HG03139 (cell line): ENCODE results near the gene ETHE1.
"Not testable (repeated sequence)": the region's sequence is repeated elsewhere in the genome, so short reads cannot be mapped to it uniquely, and the experiment has no call there.

ENCODE experiments used
- ATAC-seq: cut with Tn5 transposase; IDR thresholded peaks from one replicate; pipeline ENCODE4 v1.9.1; 2021; ENCODE audit not compliant: unreplicated experiment

Gene ETHE1

GRCh38 chr19:43552616-43553015, 25.6 kb upstream of the ETHE1 start:
- no peak for ATAC-seq

- no peak for ATAC-seq
Observed at GRCh38 chr19:43552198-43552450, 25.1 kb upstream of the ETHE1 start.

- ATAC-seq: no peak
Observed at GRCh38 chr19:43551399-43552197, 24.6 kb upstream of the ETHE1 start.

GRCh38 chr19:43548706-43549105, 21.7 kb upstream of the ETHE1 start:
- ATAC-seq: no peak

- ATAC-seq: not testable (repeated sequence)
Observed at GRCh38 chr19:43547926-43548325, 20.9 kb upstream of the ETHE1 start.

- no peak for ATAC-seq
Observed at GRCh38 chr19:43546581-43546980, 19.6 kb upstream of the ETHE1 start.

GRCh38 chr19:43545981-43546380, 19.0 kb upstream of the ETHE1 start:
- ATAC-seq: no peak

- ATAC-seq: no peak
Observed at GRCh38 chr19:43545276-43545675, 18.3 kb upstream of the ETHE1 start.

GRCh38 chr19:43544077-43544476, 17.1 kb upstream of the ETHE1 start:
- no peak for ATAC-seq

GRCh38 chr19:43541920-43542650, 15.1 kb upstream of the ETHE1 start:
- no peak for ATAC-seq

- ATAC-seq: no peak
Observed at GRCh38 chr19:43540381-43540780, 13.4 kb upstream of the ETHE1 start.

- ATAC-seq: no peak
Observed at GRCh38 chr19:43538922-43539321, 11.9 kb upstream of the ETHE1 start.

GRCh38 chr19:43534816-43535761, 8.1 kb upstream of the ETHE1 start:
- no peak for ATAC-seq

GRCh38 chr19:43534305-43534815, 7.4 kb upstream of the ETHE1 start:
- ATAC-seq: no peak

GRCh38 chr19:43533546-43534304, 6.7 kb upstream of the ETHE1 start:
- ATAC-seq: peak; percentile 46

GRCh38 chr19:43532962-43533545, 6.1 kb upstream of the ETHE1 start, which contains the start of gene ZNF575:
Gene ZNF575, plus strand, starts transcription at chr19:43533188. Its CDS starts 1,235 bp downstream, at chr19:43534423.
- peak; percentile 47 for ATAC-seq

GRCh38 chr19:43532571-43532961, 5.6 kb upstream of the ETHE1 start:
- ATAC-seq: peak; percentile 23

GRCh38 chr19:43527860-43528622, 1.0 kb upstream of the ETHE1 start:
- ATAC-seq: no peak
